Measurements from ENCODE around the gene BARHL2.

BARHL2 gene

GRCh38 chr1:90718411-90719329 is 1.6 kb upstream of the BARHL2 start:
- Histone ChIP-seq H2BK15ac (ENCODE audit: low read length) (no peak overlapping the region), H3K14ac (ENCODE audit: low read length) (no peak overlapping the region), H3K36me3 (replicated peaks in 1 of 2; ENCODE audit: control insufficient read depth in 2 of 2, insufficient read depth in 2 of 2, low read length in 2 of 2) (no peaks in the 10 kb centered on the region), H3K4ac (ENCODE audit: low read length) (no peak overlapping the region), H4K91ac (ENCODE audit: low read depth, low read length, poor library complexity) (no peak overlapping the region), H3K79me1 (ENCODE audit: low read depth, low read length) (no peaks in the 10 kb centered on the region), H3K18ac (ENCODE audit: low read length) (no peak overlapping the region), H3K4me3 (ENCODE audit: low read length in 2 of 2) (peak overlapping the region; percentile 26 to 75), H3K4me2 (ENCODE audit: insufficient read depth, low read length, poor library complexity, severe bottlenecking) (peak overlapping the region; percentile 77), H3K27me3 (ENCODE audit: control insufficient read depth in 3 of 3, insufficient read depth in 3 of 3, low read depth in 1 of 3, low read length in 3 of 3) (peaks cover 62 to 99% (median 83%) of the 10 kb centered on the region in 3 experiments), H3K4me1 (ENCODE audit: control insufficient read depth in 2 of 2, insufficient read depth in 1 of 2, low read depth in 1 of 2, low read length in 2 of 2) (peaks cover 0 to 7% of the 10 kb centered on the region in 2 donors), H4K8ac (ENCODE audit: low read depth, low read length) (no peak overlapping the region), H3K9ac (ENCODE audit: low read depth, low read length, poor library complexity) (no peak overlapping the region), H3K9me3 (replicated peaks in 1 of 2; ENCODE audit: control insufficient read depth in 2 of 2, insufficient read depth in 1 of 2, low read depth in 1 of 2, low read length in 2 of 2) (peaks cover 3 to 14% of the 10 kb centered on the region in 2 donors), H2BK5ac (ENCODE audit: low read length) (no peak overlapping the region), H3K27ac (replicated peaks; ENCODE audit: low read length) (no peak overlapping the region), H2BK12ac (ENCODE audit: low read length) (no peak overlapping the region), H2AFZ (ENCODE audit: low read length) (peak overlapping the region; percentile 93), H2BK120ac (ENCODE audit: low read depth, low read length) (no peak overlapping the region), H2AK5ac (ENCODE audit: low read depth, low read length) (no peak overlapping the region), H3K23ac (ENCODE audit: low read depth, low read length, poor library complexity) (no peak overlapping the region)
- no peak for DNase-seq (ENCODE audit: low spot score)
- no CpG with 5 or more reads among the region's 66 CpGs for WGBS, 2 donors (ENCODE audit: extremely low coverage in 2 of 2, insufficient read length in 2 of 2, insufficient replicate concordance in 1 of 2)

- no peaks in the 10 kb centered on the region for H3K79me1 ChIP-seq (ENCODE audit: low read depth, low read length)
- no peak overlapping the region for H2BK120ac ChIP-seq (ENCODE audit: low read depth, low read length)
- no peak overlapping the region for H4K91ac ChIP-seq (ENCODE audit: low read depth, low read length, poor library complexity)
- no peak overlapping the region for H3K9ac ChIP-seq (ENCODE audit: low read depth, low read length, poor library complexity)
- H3K4me1 ChIP-seq (ENCODE audit: control insufficient read depth in 2 of 2, insufficient read depth in 1 of 2, low read depth in 1 of 2, low read length in 2 of 2): peaks cover 0 to 7% of the 10 kb centered on the region in 2 donors
- DNase-seq (ENCODE audit: low spot score): no peak
- H3K18ac ChIP-seq (ENCODE audit: low read length): peak overlapping the region; percentile 62
- no peak overlapping the region for H2BK5ac ChIP-seq (ENCODE audit: low read length)
- peak overlapping the region; percentile 46 to 81 for H3K4me3 ChIP-seq (ENCODE audit: low read length in 2 of 2)
- no peak overlapping the region for H2BK12ac ChIP-seq (ENCODE audit: low read length)
- H3K27me3 ChIP-seq (ENCODE audit: control insufficient read depth in 3 of 3, insufficient read depth in 3 of 3, low read depth in 1 of 3, low read length in 3 of 3): peaks cover 59 to 99% (median 83%) of the 10 kb centered on the region in 3 experiments
- H3K14ac ChIP-seq (ENCODE audit: low read length): no peak overlapping the region
- H3K36me3 ChIP-seq (replicated peaks in 1 of 2; ENCODE audit: control insufficient read depth in 2 of 2, insufficient read depth in 2 of 2, low read length in 2 of 2): no peaks in the 10 kb centered on the region
- no peak overlapping the region for H2AK5ac ChIP-seq (ENCODE audit: low read depth, low read length)
- no CpG with 5 or more reads among the region's 94 CpGs for WGBS, 2 donors (ENCODE audit: extremely low coverage in 2 of 2, insufficient read length in 2 of 2, insufficient replicate concordance in 1 of 2)
- H3K27ac ChIP-seq (replicated peaks; ENCODE audit: low read length): no peak overlapping the region
- H3K23ac ChIP-seq (ENCODE audit: low read depth, low read length, poor library complexity): peak overlapping the region; percentile 36
- H3K9me3 ChIP-seq (replicated peaks in 1 of 2; ENCODE audit: control insufficient read depth in 2 of 2, insufficient read depth in 1 of 2, low read depth in 1 of 2, low read length in 2 of 2): peaks cover 3 to 14% of the 10 kb centered on the region in 2 donors
- no peak overlapping the region for H3K4ac ChIP-seq (ENCODE audit: low read length)
- no peak overlapping the region for H4K8ac ChIP-seq (ENCODE audit: low read depth, low read length)
- peak overlapping the region; percentile 93 for H2AFZ ChIP-seq (ENCODE audit: low read length)
- H2BK15ac ChIP-seq (ENCODE audit: low read length): no peak overlapping the region
- H3K4me2 ChIP-seq (ENCODE audit: insufficient read depth, low read length, poor library complexity, severe bottlenecking): peak overlapping the region; percentile 77
These were observed 736 bp upstream of the BARHL2 start for GRCh38 chr1:90717665-90718410.

GRCh38 chr1:90717356-90717664 is 208 bp upstream of the BARHL2 start:
- H3K36me3 ChIP-seq (replicated peaks in 1 of 2; ENCODE audit: control insufficient read depth in 2 of 2, insufficient read depth in 2 of 2, low read length in 2 of 2): no peaks in the 10 kb centered on the region
- H4K91ac ChIP-seq (ENCODE audit: low read depth, low read length, poor library complexity): no peak overlapping the region
- DNase-seq (ENCODE audit: low spot score): no peak
- H3K4me3 ChIP-seq (ENCODE audit: low read length in 2 of 2): peak overlapping the region in 1 of 2 donors; percentile 46
- no peak overlapping the region for H3K9ac ChIP-seq (ENCODE audit: low read depth, low read length, poor library complexity)
- H2BK15ac ChIP-seq (ENCODE audit: low read length): no peak overlapping the region
- H3K79me1 ChIP-seq (ENCODE audit: low read depth, low read length): no peaks in the 10 kb centered on the region
- H3K23ac ChIP-seq (ENCODE audit: low read depth, low read length, poor library complexity): no peak overlapping the region
- no peak overlapping the region for H3K14ac ChIP-seq (ENCODE audit: low read length)
- peak overlapping the region; percentile 77 for H3K4me2 ChIP-seq (ENCODE audit: insufficient read depth, low read length, poor library complexity, severe bottlenecking)
- no peak overlapping the region for H2BK12ac ChIP-seq (ENCODE audit: low read length)
- H3K18ac ChIP-seq (ENCODE audit: low read length): no peak overlapping the region
- H2BK120ac ChIP-seq (ENCODE audit: low read depth, low read length): no peak overlapping the region
- peak overlapping the region; percentile 93 for H2AFZ ChIP-seq (ENCODE audit: low read length)
- peaks cover 0 to 7% of the 10 kb centered on the region in 2 donors for H3K4me1 ChIP-seq (ENCODE audit: control insufficient read depth in 2 of 2, insufficient read depth in 1 of 2, low read depth in 1 of 2, low read length in 2 of 2)
- no peak overlapping the region for H4K8ac ChIP-seq (ENCODE audit: low read depth, low read length)
- peaks cover 62 to 99% (median 83%) of the 10 kb centered on the region in 3 experiments for H3K27me3 ChIP-seq (ENCODE audit: control insufficient read depth in 3 of 3, insufficient read depth in 3 of 3, low read depth in 1 of 3, low read length in 3 of 3)
- WGBS, 2 donors (ENCODE audit: extremely low coverage in 2 of 2, insufficient read length in 2 of 2, insufficient replicate concordance in 1 of 2): no CpG with 5 or more reads among the region's 37 CpGs
- no peak overlapping the region for H2BK5ac ChIP-seq (ENCODE audit: low read length)
- no peak overlapping the region for H3K27ac ChIP-seq (replicated peaks; ENCODE audit: low read length)
- peaks cover 3 to 14% of the 10 kb centered on the region in 2 donors for H3K9me3 ChIP-seq (replicated peaks in 1 of 2; ENCODE audit: control insufficient read depth in 2 of 2, insufficient read depth in 1 of 2, low read depth in 1 of 2, low read length in 2 of 2)
- H2AK5ac ChIP-seq (ENCODE audit: low read depth, low read length): no peak overlapping the region
- no peak overlapping the region for H3K4ac ChIP-seq (ENCODE audit: low read length)

GRCh38 chr1:90716243-90716551 is 905 bp downstream of the BARHL2 start:
- Histone ChIP-seq H4K8ac (ENCODE audit: low read depth, low read length) (no peak overlapping the region), H4K91ac (ENCODE audit: low read depth, low read length, poor library complexity) (no peak overlapping the region), H2BK12ac (ENCODE audit: low read length) (no peak overlapping the region), H3K9me3 (replicated peaks in 1 of 2; ENCODE audit: control insufficient read depth in 2 of 2, insufficient read depth in 1 of 2, low read depth in 1 of 2, low read length in 2 of 2) (peaks cover 3 to 11% of the 10 kb centered on the region in 2 donors), H3K23ac (ENCODE audit: low read depth, low read length, poor library complexity) (peak overlapping the region; percentile 77), H3K4me1 (ENCODE audit: control insufficient read depth in 2 of 2, insufficient read depth in 1 of 2, low read depth in 1 of 2, low read length in 2 of 2) (peaks cover 0 to 7% of the 10 kb centered on the region in 2 donors), H3K27ac (replicated peaks; ENCODE audit: low read length) (no peak overlapping the region), H2BK120ac (ENCODE audit: low read depth, low read length) (no peak overlapping the region), H2AFZ (ENCODE audit: low read length) (peak overlapping the region; percentile 21), H3K27me3 (ENCODE audit: control insufficient read depth in 3 of 3, insufficient read depth in 3 of 3, low read depth in 1 of 3, low read length in 3 of 3) (peaks cover 67 to 99% (median 87%) of the 10 kb centered on the region in 3 experiments), H3K4me2 (ENCODE audit: insufficient read depth, low read length, poor library complexity, severe bottlenecking) (no peak overlapping the region), H3K14ac (ENCODE audit: low read length) (no peak overlapping the region), H3K79me1 (ENCODE audit: low read depth, low read length) (no peaks in the 10 kb centered on the region), H3K4ac (ENCODE audit: low read length) (no peak overlapping the region), H3K9ac (ENCODE audit: low read depth, low read length, poor library complexity) (no peak overlapping the region), H2BK15ac (ENCODE audit: low read length) (no peak overlapping the region), H3K4me3 (ENCODE audit: low read length in 2 of 2) (peak overlapping the region in 1 of 2 donors; percentile 42), H3K18ac (ENCODE audit: low read length) (peak overlapping the region; percentile 22), H3K36me3 (replicated peaks in 1 of 2; ENCODE audit: control insufficient read depth in 2 of 2, insufficient read depth in 2 of 2, low read length in 2 of 2) (no peaks in the 10 kb centered on the region), H2BK5ac (ENCODE audit: low read length) (no peak overlapping the region), H2AK5ac (ENCODE audit: low read depth, low read length) (no peak overlapping the region)
- no peak for DNase-seq (ENCODE audit: low spot score)
- no CpG with 5 or more reads among the region's 15 CpGs for WGBS, 2 donors (ENCODE audit: extremely low coverage in 2 of 2, insufficient read length in 2 of 2, insufficient replicate concordance in 1 of 2)
